CD4-positive, alpha-beta T cell (primary cell): ENCODE results near the gene GPR62. TPM values are rescaled to one million over a fixed set of nuclear protein-coding genes. Genes with fewer than 3 reads are reported as not detected.

Source experiments
- ATAC-seq: fragments of 200-7000 bp; cut with Tn5 transposase; one replicate; pipeline ENCODE4 v1.10.0; 2022; ENCODE audit warnings: mild to moderate bottlenecking; ENCODE audit not compliant: poor library complexity
- CTCF ChIA-PET: fragments of 350-600 bp; sonication (Branson Sonifier 250); formaldehyde crosslinking; loops from one replicate; lab custom pipeline; 2021; ENCODE audit warnings: antibody characterized with exemption, inconsistent platforms; lab: Charles Lee
- POLR2A ChIA-PET: fragments of 350-600 bp; sonication (Branson Sonifier 250); formaldehyde crosslinking; loops from one replicate; lab custom pipeline; 2021; ENCODE audit warnings: antibody characterized with exemption, inconsistent platforms; lab: Charles Lee
- DNase-seq, 14 experiments: peaks; one replicate each; pipeline ENCODE4 v3.0.0-alpha.2; 2013 to 2020; ENCODE audit warnings: mixed read lengths in 2 of 14
- H3K27ac ChIP-seq, 2 donors: one replicate each; pipeline versions ENCODE4 v1.5.1 to v1.7.0; 2013; ENCODE audit warnings: low read length in 2 of 2, low read depth in 1 of 2, mild to moderate bottlenecking in 1 of 2
- H3K27me3 ChIP-seq, 2 experiments: 1 replicate in 1 of 2; 2 replicates in 1 of 2; pipeline versions ENCODE4 v1.6.1 to v1.7.0; 2013; ENCODE audit warnings: low read length in 2 of 2, control low read depth in 1 of 2, mild to moderate bottlenecking in 1 of 2, moderate library complexity in 1 of 2; ENCODE audit not compliant: insufficient read depth in 2 of 2, control insufficient read depth in 1 of 2
- H3K36me3 ChIP-seq: one replicate; pipeline ENCODE4 v1.6.1; 2013; ENCODE audit warnings: low read length, control low read depth; ENCODE audit not compliant: insufficient read depth
- H3K4me1 ChIP-seq: one replicate; pipeline ENCODE4 v1.6.1; 2013; ENCODE audit warnings: low read length, control low read depth; ENCODE audit not compliant: insufficient read depth
- H3K4me3 ChIP-seq: one replicate; pipeline ENCODE4 v1.5.1; 2013; ENCODE audit warnings: mild to moderate bottlenecking, low read length, moderate library complexity
- H3K9me3 ChIP-seq, 2 experiments: 1 replicate in 1 of 2; 2 replicates in 1 of 2; pipeline versions ENCODE4 v1.6.1 to v1.7.0; 2013; ENCODE audit warnings: low read length in 2 of 2, mild to moderate bottlenecking in 2 of 2, control low read depth in 1 of 2, moderate library complexity in 1 of 2; ENCODE audit not compliant: control insufficient read depth in 1 of 2, insufficient read depth in 1 of 2
- H3K27ac Mint-ChIP-seq: one replicate; pipeline ENCODE4 v1.8.0; 2020; ENCODE audit warnings: mixed read lengths
- H3K27me3 Mint-ChIP-seq: one replicate; pipeline ENCODE4 v1.8.0; 2021; ENCODE audit warnings: mixed read lengths
- H3K36me3 Mint-ChIP-seq: one replicate; pipeline ENCODE4 v1.8.0; 2021; ENCODE audit warnings: low read depth, mixed read lengths
- H3K4me1 Mint-ChIP-seq: one replicate; pipeline ENCODE4 v1.8.0; 2021; ENCODE audit warnings: low read depth, mixed read lengths
- H3K4me3 Mint-ChIP-seq: one replicate; pipeline ENCODE4 v1.8.0; 2020; ENCODE audit warnings: mild to moderate bottlenecking, mixed read lengths
- H3K9me3 Mint-ChIP-seq: one replicate; pipeline ENCODE4 v1.8.0; 2020; ENCODE audit warnings: mixed read lengths
- intact Hi-C, 2 experiments: fragments of 100-400 bp; cut with DNase I in 1 of 2; cut with micrococcal nuclease in 1 of 2; formaldehyde crosslinking; loops; one replicate each; pipeline versions ENCODE4 v1.15.1 to v1.9.0; 2023 to 2025; cut with DNase I, micrococcal nuclease
- total RNA-seq, 174 experiments: library from RNA in 2 of 174; stranded (reverse) in 2 of 174; gene quantifications; one replicate each; pipeline ENCODE4 v1.2.3 and lab custom pipeline; 2021 to 2026
- TF ChIP-seq, protein P1 (sequence below): fragments of 200-600 bp; IDR thresholded peaks from one replicate; pipeline ENCODE4 v1.8.0; 2022; ENCODE audit warnings: antibody characterized with exemption, mild to moderate bottlenecking

GPR62 gene
- total RNA-seq, 2 experiments from 2014 or later: not detected

DNA sequence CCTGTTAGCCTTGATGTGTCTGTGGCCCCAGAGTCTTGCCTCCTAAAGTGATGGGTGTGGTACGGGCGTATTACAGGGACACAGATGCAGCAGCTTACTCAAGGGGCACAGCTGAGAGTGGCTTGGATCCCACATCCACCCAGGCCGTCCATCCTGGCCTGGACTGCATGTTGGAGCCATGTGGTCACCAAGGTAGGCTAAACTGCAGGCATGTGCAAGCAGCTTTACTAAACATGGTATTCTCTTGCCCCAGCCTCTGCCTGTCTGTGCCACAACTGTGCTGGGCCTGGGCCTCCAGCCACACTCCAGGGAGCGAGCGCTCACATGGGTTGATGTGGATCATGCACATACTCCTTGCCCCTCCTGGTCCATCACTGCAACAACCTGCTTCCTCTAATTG is 6.1 kb upstream of the GPR62 start:
- no peak for ATAC-seq
- H3K27ac Mint-ChIP-seq: no peak overlapping the region
- no peaks in the 10 kb centered on the region for H3K36me3 ChIP-seq
- H3K27ac ChIP-seq: no peak overlapping the region
- intact Hi-C loops: loop anchor here in 1 of 2 experiments (10.0 kb wide), 1 partner anchor 564 kb away; the partner anchor contains the start of gene MANF
- peaks cover 4 to 5% of the 10 kb centered on the region in 2 experiments for H3K27me3 ChIP-seq
- H3K4me3 ChIP-seq: no peak overlapping the region
- no peaks in the 10 kb centered on the region for H3K9me3 ChIP-seq
- H3K4me1 ChIP-seq: no peaks in the 10 kb centered on the region
- ChIA-PET CTCF (no interaction called here), POLR2A (no interaction called here)
- peaks cover 4% of the 10 kb centered on the region for H3K4me1 Mint-ChIP-seq
- no peaks in the 10 kb centered on the region for H3K36me3 Mint-ChIP-seq
- no peaks in the 10 kb centered on the region for H3K9me3 Mint-ChIP-seq
- DNase-seq: no peak
- H3K4me3 Mint-ChIP-seq: no peak overlapping the region
- TF ChIP-seq, protein P1, sequence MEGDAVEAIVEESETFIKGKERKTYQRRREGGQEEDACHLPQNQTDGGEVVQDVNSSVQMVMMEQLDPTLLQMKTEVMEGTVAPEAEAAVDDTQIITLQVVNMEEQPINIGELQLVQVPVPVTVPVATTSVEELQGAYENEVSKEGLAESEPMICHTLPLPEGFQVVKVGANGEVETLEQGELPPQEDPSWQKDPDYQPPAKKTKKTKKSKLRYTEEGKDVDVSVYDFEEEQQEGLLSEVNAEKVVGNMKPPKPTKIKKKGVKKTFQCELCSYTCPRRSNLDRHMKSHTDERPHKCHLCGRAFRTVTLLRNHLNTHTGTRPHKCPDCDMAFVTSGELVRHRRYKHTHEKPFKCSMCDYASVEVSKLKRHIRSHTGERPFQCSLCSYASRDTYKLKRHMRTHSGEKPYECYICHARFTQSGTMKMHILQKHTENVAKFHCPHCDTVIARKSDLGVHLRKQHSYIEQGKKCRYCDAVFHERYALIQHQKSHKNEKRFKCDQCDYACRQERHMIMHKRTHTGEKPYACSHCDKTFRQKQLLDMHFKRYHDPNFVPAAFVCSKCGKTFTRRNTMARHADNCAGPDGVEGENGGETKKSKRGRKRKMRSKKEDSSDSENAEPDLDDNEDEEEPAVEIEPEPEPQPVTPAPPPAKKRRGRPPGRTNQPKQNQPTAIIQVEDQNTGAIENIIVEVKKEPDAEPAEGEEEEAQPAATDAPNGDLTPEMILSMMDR: no peak
- H3K27me3 Mint-ChIP-seq: peaks cover 15% of the 10 kb centered on the region

DNA sequence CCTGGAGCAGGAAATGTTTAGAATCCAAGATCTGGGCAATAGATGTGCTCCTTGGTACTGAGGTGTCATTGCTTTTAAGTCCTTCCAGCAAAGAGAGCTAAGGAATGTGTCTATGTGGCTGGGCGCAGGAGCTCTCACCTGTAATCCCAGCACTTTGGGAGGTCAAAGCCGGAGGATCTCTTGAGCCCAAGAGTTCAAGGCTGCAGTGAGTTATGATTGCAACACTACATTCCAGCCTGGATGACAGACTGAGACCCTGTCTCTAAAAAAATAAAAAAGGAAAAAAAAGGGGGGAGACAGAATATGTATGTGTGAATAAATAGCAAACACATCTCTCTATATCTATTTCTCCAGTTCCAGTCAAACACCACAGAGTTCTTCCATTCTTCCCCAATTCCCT is 4.3 kb upstream of the GPR62 start:
- no peaks in the 10 kb centered on the region for H3K36me3 ChIP-seq
- peaks cover 0 to 6% of the 10 kb centered on the region in 2 experiments for H3K9me3 ChIP-seq
- Mint-ChIP-seq H3K27ac (no peak overlapping the region), H3K36me3 (no peaks in the 10 kb centered on the region), H3K4me3 (no peak overlapping the region), H3K27me3 (peaks cover 28% of the 10 kb centered on the region), H3K9me3 (no peaks in the 10 kb centered on the region), H3K4me1 (peaks cover 6% of the 10 kb centered on the region)
- H3K4me3 ChIP-seq: no peak overlapping the region
- ChIA-PET CTCF (no interaction called here), POLR2A (no interaction called here)
- peaks cover 12 to 20% of the 10 kb centered on the region in 2 experiments for H3K27me3 ChIP-seq
- intact Hi-C loops: no loop called here
- ATAC-seq: no peak
- TF ChIP-seq, protein P1: no peak
- DNase-seq: no peak
- H3K4me1 ChIP-seq: peaks cover 6% of the 10 kb centered on the region
- no peak overlapping the region for H3K27ac ChIP-seq

DNA sequence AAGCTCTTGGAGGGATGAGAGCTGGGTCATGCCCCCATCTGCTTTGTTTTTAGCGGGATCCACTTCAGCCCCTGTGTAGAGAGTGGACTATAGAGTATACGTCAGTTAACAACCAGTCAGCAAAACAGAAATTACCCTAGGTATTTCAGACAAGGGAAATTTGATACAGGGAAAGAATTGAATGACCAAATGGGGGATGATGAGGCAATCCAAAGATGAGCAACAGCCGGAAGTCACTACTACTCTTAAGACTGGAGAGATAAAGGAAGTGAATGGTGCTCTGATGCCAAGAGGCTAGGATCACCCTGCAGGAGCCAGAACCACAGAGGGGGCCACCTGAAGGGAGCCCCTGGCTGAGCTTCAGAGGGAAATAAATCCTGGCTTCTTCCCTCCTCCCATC is 1.7 kb upstream of the GPR62 start:
- CTCF ChIA-PET: interaction anchor here (3.9 kb wide), 1 partner anchor 20 kb away, joined by 11 read pairs; the partner anchor contains the start of gene ABHD14B
- Mint-ChIP-seq H3K27me3 (peaks cover 32% of the 10 kb centered on the region), H3K36me3 (peaks cover 3% of the 10 kb centered on the region), H3K9me3 (no peaks in the 10 kb centered on the region), H3K4me1 (peaks cover 6% of the 10 kb centered on the region), H3K27ac (no peak overlapping the region), H3K4me3 (no peak overlapping the region)
- intact Hi-C loops: no loop called here
- DNase-seq: peak in 2 of 14 experiments; percentile 52 to 56
- POLR2A ChIA-PET: interaction anchor here (0.6 to 0.8 kb wide), 2 partner anchors 29 to 1612 kb away, joined by 3 read pairs; no protein-coding TSS in a partner anchor
- peaks cover 2% of the 10 kb centered on the region for H3K36me3 ChIP-seq
- peaks cover 19 to 28% of the 10 kb centered on the region in 2 experiments for H3K27me3 ChIP-seq
- TF ChIP-seq, protein P1: no peak
- ATAC-seq: no peak
- no peak overlapping the region for H3K27ac ChIP-seq
- no peak overlapping the region for H3K4me3 ChIP-seq
- H3K9me3 ChIP-seq: peaks cover 0 to 6% of the 10 kb centered on the region in 2 experiments
- peaks cover 20% of the 10 kb centered on the region for H3K4me1 ChIP-seq
